IPS-18a (cell line): ENCODE measurements around the gene ZKSCAN1.

ENCODE experiments used
- H3K27ac ChIP-seq: one replicate; pipeline ENCODE4 v1.5.1; 2013; ENCODE audit warnings: low read length
- H3K27me3 ChIP-seq: one replicate; pipeline ENCODE4 v1.6.1; 2013; ENCODE audit warnings: mild to moderate bottlenecking, low read length; ENCODE audit not compliant: control insufficient read depth, insufficient read depth
- H3K36me3 ChIP-seq: one replicate; pipeline ENCODE4 v1.6.1; 2013; ENCODE audit warnings: low read depth, low read length; ENCODE audit not compliant: control insufficient read depth
- H3K4me1 ChIP-seq: one replicate; pipeline ENCODE4 v1.6.1; 2013; ENCODE audit warnings: low read depth, low read length; ENCODE audit not compliant: control insufficient read depth
- H3K4me3 ChIP-seq: one replicate; pipeline ENCODE4 v1.5.1; 2013; ENCODE audit warnings: low read length
- H3K9ac ChIP-seq: one replicate; pipeline ENCODE4 v1.6.1; 2013; ENCODE audit warnings: mild to moderate bottlenecking, low read length, moderate library complexity
- H3K9me3 ChIP-seq: one replicate; pipeline ENCODE4 v1.6.1; 2013; ENCODE audit warnings: low read depth, low read length; ENCODE audit not compliant: control insufficient read depth

Gene ZKSCAN1

GRCh38 chr7:100071018-100071723 lies 55.8 kb downstream of the ZKSCAN1 start:
- Histone ChIP-seq H3K9me3 (peaks cover 38% of the 10 kb centered on the region), H3K36me3 (peaks cover 71% of the 10 kb centered on the region), H3K27me3 (no peaks in the 10 kb centered on the region), H3K4me3 (no peak overlapping the region), H3K9ac (no peak overlapping the region), H3K27ac (no peak overlapping the region), H3K4me1 (no peaks in the 10 kb centered on the region)

DNA sequence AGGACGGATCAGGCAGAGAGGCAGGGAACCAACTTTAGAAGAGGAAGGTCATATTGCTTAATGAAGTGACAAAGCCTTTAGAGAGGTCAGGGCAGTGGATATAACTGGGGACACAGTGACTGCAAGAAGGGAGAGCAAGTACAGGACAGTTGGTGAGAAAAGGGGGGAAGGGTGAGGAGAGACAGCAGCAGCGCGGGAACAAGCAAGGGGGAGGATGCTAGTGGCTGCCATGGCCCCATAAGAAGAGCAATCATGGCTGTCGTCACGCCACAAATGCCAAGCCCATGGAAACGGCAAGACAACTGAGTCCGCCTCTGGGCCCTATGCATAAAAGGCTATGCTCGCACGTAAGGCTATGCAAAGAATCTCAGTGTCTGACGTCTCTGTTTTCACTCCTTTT lies 57.1 kb downstream of the ZKSCAN1 start:
- Histone ChIP-seq H3K36me3 (peaks cover 83% of the 10 kb centered on the region), H3K27me3 (no peaks in the 10 kb centered on the region), H3K27ac (no peak overlapping the region), H3K9me3 (peaks cover 38% of the 10 kb centered on the region), H3K4me1 (no peaks in the 10 kb centered on the region), H3K9ac (no peak overlapping the region), H3K4me3 (no peak overlapping the region)

DNA sequence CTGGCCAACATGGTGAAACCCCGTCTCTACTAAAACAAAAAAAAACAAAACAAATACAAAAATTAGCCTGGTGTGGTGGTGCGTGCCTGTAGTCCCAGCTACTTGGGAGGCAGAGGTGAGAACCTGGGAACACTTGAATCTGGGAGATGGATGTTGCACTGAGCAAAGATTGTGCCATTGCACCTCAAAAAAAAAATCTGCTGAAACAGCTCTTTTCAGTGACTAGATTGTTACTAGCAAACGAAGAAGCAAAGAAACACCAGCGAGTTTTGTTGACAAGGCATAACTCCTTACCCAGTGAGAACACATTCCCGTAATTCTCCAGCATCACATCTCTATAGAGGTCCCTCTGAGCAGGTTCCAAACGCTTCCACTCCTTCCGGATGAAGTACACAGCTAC lies 59.4 kb downstream of the ZKSCAN1 start:
- no peaks in the 10 kb centered on the region for H3K4me1 ChIP-seq
- H3K36me3 ChIP-seq: peaks cover 93% of the 10 kb centered on the region
- no peak overlapping the region for H3K27ac ChIP-seq
- no peak overlapping the region for H3K9ac ChIP-seq
- H3K4me3 ChIP-seq: no peak overlapping the region
- no peaks in the 10 kb centered on the region for H3K27me3 ChIP-seq
- H3K9me3 ChIP-seq: peaks cover 38% of the 10 kb centered on the region

- Histone ChIP-seq H3K9ac (no peak overlapping the region), H3K27ac (no peak overlapping the region), H3K27me3 (no peaks in the 10 kb centered on the region), H3K4me3 (no peak overlapping the region), H3K4me1 (no peaks in the 10 kb centered on the region), H3K36me3 (peaks cover 87% of the 10 kb centered on the region), H3K9me3 (peaks cover 34% of the 10 kb centered on the region)
These were observed 60.0 kb downstream of the ZKSCAN1 start for GRCh38 chr7:100075418-100075817.

- Histone ChIP-seq H3K9ac (no peak overlapping the region), H3K36me3 (peaks cover 69% of the 10 kb centered on the region), H3K27me3 (no peaks in the 10 kb centered on the region), H3K27ac (no peak overlapping the region), H3K4me1 (no peaks in the 10 kb centered on the region), H3K9me3 (peaks cover 16% of the 10 kb centered on the region), H3K4me3 (no peak overlapping the region)
These were observed 61.8 kb downstream of the ZKSCAN1 start for GRCh38 chr7:100077205-100077604.

DNA sequence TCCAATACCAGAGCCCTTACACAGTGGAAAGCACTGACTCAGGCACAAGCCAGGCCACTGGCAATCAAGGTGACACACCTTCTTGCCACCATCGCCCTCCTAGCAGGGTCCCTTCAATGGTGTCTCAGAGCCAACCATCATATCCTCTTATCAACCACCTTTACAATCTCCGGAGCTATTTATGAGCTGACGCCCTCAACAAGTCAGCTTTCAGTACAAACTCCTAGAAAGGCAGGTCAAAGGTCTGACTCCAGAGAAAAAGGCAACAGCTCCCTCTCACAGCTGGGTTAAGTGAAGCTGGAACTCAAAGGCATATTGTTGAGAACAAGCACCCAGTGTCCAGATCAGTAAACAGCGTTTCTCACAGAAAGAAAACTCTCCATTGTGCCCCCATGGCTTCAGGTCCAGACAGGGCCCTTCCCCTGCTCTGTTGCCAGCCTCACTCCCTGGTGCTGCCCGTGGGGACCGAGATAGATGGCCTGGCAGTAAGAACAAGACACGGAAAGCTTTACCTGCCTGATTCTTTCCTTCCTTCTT lies 63.7 kb downstream of the ZKSCAN1 start:
- no peak overlapping the region for H3K27ac ChIP-seq
- H3K36me3 ChIP-seq: peaks cover 50% of the 10 kb centered on the region
- no peak overlapping the region for H3K4me3 ChIP-seq
- H3K27me3 ChIP-seq: no peaks in the 10 kb centered on the region
- H3K9ac ChIP-seq: no peak overlapping the region
- H3K4me1 ChIP-seq: peaks cover 9% of the 10 kb centered on the region
- no peaks in the 10 kb centered on the region for H3K9me3 ChIP-seq

DNA sequence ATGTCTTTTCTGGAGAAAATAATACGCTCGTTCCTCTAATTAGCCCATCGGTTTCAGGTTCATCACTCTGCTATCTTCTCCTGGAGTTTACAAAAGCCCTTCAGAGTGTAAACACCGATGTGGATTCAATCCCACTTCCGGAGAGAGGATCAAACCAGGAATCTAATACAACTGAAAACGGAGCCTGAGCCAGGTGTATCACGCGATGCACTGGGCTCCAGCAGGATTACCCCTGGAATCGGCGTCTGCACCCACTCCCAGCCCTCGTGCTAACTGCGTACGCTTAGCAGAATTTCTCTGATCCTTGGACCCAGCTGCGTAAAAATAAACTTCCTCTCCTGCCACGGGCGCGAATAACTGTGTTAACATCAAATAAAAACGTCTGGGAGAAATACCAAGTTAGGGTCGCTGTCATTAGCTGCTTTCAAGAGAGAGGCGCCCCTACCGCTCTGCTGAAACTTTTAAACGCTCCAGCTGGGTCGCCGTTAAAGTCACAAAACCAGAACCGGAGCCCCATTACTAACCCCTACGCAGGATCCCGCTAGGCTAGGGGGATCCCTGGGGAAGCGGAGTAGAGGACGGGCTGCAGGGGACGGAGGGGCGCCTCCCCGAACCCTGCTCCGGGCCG lies 65.6 kb downstream of the ZKSCAN1 start:
- Histone ChIP-seq H3K9ac (peak overlapping the region; percentile 96), H3K4me3 (peak overlapping the region; percentile 80), H3K27ac (peak overlapping the region; percentile 54), H3K4me1 (peaks cover 9% of the 10 kb centered on the region), H3K27me3 (no peaks in the 10 kb centered on the region), H3K36me3 (peaks cover 31% of the 10 kb centered on the region), H3K9me3 (no peaks in the 10 kb centered on the region)

DNA sequence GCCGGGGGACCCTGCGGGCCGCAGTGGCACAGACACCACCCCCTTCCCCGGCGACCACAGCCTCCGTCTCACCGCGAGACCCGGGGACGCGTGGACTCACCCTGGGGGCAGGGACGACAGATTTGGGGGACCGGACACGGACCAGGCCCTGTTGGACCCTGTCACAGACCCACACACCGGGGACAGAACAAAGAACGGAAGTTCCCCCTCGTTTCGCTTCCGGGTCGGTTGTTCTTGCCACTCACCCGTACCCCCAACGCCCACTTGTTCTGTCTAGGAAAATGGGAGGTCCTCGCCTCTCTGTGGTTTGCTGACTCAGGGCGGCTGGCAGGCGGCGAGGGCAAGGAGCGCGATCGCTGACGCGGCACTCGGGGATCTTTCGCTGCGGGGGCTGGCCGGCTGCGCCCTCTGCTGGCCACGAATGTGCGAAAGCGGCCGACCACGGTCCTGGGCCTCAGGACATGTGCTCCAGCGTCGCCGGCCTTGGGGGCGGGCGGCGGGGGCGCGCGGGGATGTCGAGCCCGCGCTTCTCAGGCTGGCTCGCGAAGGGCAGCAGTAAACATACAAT lies 66.2 kb downstream of the ZKSCAN1 start, which contains the start of gene ZNF3:
TSS of gene ZNF3 (minus strand) at position 189 of the 568 bp plus-strand sequence. CDS start 4,366 bp downstream, outside the sequence.
- H3K4me3 ChIP-seq: peak within 1 kb of the TSS; percentile 80
- peak within 1 kb of the TSS; percentile 54 for H3K27ac ChIP-seq
- peak within 1 kb of the TSS; percentile 96 for H3K9ac ChIP-seq
- no peaks in the 10 kb centered on the region for H3K27me3 ChIP-seq
- H3K36me3 ChIP-seq: peaks cover 25% of the 10 kb centered on the region
- H3K9me3 ChIP-seq: no peaks in the 10 kb centered on the region
- peaks cover 9% of the 10 kb centered on the region for H3K4me1 ChIP-seq

DNA sequence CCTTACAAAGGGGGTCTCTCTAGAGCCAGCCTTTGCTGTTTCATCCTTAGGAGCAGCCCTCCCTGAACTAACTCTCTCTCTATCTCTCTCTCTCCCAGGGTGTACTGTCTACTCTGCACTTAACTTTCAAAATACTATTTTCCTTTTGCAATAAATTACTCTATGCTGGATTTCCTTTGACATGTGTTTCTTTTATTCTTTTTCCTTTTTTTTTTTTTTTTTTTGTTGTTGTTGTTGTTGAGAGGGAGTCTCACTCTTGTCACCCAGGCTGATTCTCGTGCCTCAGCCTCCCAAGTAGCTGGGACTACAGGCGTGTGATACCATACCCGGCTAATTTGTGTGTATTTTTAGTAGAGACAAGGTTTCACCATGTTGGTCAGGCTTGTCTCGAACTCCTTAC lies 67.6 kb downstream of the ZKSCAN1 start:
- H3K9me3 ChIP-seq: no peaks in the 10 kb centered on the region
- peaks cover 9% of the 10 kb centered on the region for H3K4me1 ChIP-seq
- H3K27ac ChIP-seq: peak overlapping the region; percentile 87
- H3K36me3 ChIP-seq: peaks cover 15% of the 10 kb centered on the region
- peak overlapping the region; percentile 61 for H3K9ac ChIP-seq
- H3K27me3 ChIP-seq: no peaks in the 10 kb centered on the region
- peak overlapping the region; percentile 44 for H3K4me3 ChIP-seq

- H3K27me3 ChIP-seq: no peaks in the 10 kb centered on the region
- no peak overlapping the region for H3K27ac ChIP-seq
- H3K9me3 ChIP-seq: no peaks in the 10 kb centered on the region
- H3K4me3 ChIP-seq: no peak overlapping the region
- peaks cover 3% of the 10 kb centered on the region for H3K36me3 ChIP-seq
- no peak overlapping the region for H3K9ac ChIP-seq
- H3K4me1 ChIP-seq: peaks cover 9% of the 10 kb centered on the region
These were observed 70.1 kb downstream of the ZKSCAN1 start for GRCh38 chr7:100085515-100085914.

GRCh38 chr7:100087055-100087750 lies 71.8 kb downstream of the ZKSCAN1 start:
- Histone ChIP-seq H3K9ac (no peak overlapping the region), H3K27ac (no peak overlapping the region), H3K9me3 (no peaks in the 10 kb centered on the region), H3K4me1 (peaks cover 9% of the 10 kb centered on the region), H3K27me3 (no peaks in the 10 kb centered on the region), H3K36me3 (peaks cover 17% of the 10 kb centered on the region), H3K4me3 (no peak overlapping the region)
